HEK293 (cell line): ENCODE results near the gene ATP6V1G1.

Experiments used
- BCL11A ChIP-seq: fragments of 450-650 bp; formaldehyde crosslinking; IDR thresholded peaks from 2 replicates; pipeline ENCODE4 v1.5.1; 2016; ENCODE audit warnings: low read depth, missing biosample characterization, missing genetic modification characterization
- CTCF ChIP-seq: fragments of 450-650 bp; formaldehyde crosslinking; IDR thresholded peaks from 2 replicates; pipeline ENCODE4 v1.5.1; 2016; ENCODE audit warnings: missing biosample characterization, missing genetic modification characterization
- TCF7L2 ChIP-seq: IDR thresholded peaks from 2 replicates; pipeline ENCODE4 v1.6.1; 2011; ENCODE audit warnings: low read depth, mild to moderate bottlenecking, inconsistent platforms, low read length, moderate library complexity, borderline replicate concordance
- TRIM28 ChIP-seq: IDR thresholded peaks from 2 replicates; pipeline ENCODE4 v1.6.1; 2011; ENCODE audit warnings: low read length, control low read depth, borderline replicate concordance
- WT1 ChIP-seq: fragments of 450-650 bp; formaldehyde crosslinking; IDR thresholded peaks from 2 replicates; pipeline ENCODE4 v1.5.1; 2016; ENCODE audit warnings: missing biosample characterization, missing genetic modification characterization
- YY1 ChIP-seq: fragments of 450-650 bp; formaldehyde crosslinking; IDR thresholded peaks from 2 replicates; pipeline ENCODE4 v1.5.1; 2018; ENCODE audit warnings: missing biosample characterization, missing genetic modification characterization
- ZBTB10 ChIP-seq: fragments of 450-650 bp; formaldehyde crosslinking; IDR thresholded peaks from 2 replicates; pipeline ENCODE4 v1.5.1; 2016; ENCODE audit warnings: missing biosample characterization, missing genetic modification characterization
- ZBTB26 ChIP-seq: fragments of 450-650 bp; formaldehyde crosslinking; optimal IDR thresholded peaks from 2 replicates; pipeline ENCODE3; 2016; ENCODE audit warnings: missing biosample characterization, mild to moderate bottlenecking, missing genetic modification characterization
- ZNF274 ChIP-seq, 2 experiments: fragments of 200-500 bp in 1 of 2; fragments of 450-650 bp in 1 of 2; sonication (Bioruptor generic) in 1 of 2; formaldehyde crosslinking in 1 of 2; IDR thresholded peaks; 2 replicates each; pipeline versions ENCODE4 v1.5.1 to v1.6.1; 2014 to 2016; ENCODE audit warnings: borderline replicate concordance in 1 of 2, inconsistent platforms in 1 of 2, low read length in 1 of 2, missing biosample characterization in 1 of 2, missing genetic modification characterization in 1 of 2
- ZNF394 ChIP-seq: fragments of 450-650 bp; formaldehyde crosslinking; IDR thresholded peaks from 2 replicates; pipeline ENCODE4 v1.5.1; 2016; ENCODE audit warnings: missing biosample characterization, missing genetic modification characterization, mild to moderate bottlenecking, moderate library complexity, borderline replicate concordance
- ZNF449 ChIP-seq: fragments of 450-650 bp; formaldehyde crosslinking; IDR thresholded peaks from 2 replicates; pipeline ENCODE4 v1.5.1; 2017; ENCODE audit warnings: missing biosample characterization, mild to moderate bottlenecking, missing genetic modification characterization, moderate library complexity
- ZNF76 ChIP-seq: fragments of 450-650 bp; formaldehyde crosslinking; IDR thresholded peaks from 2 replicates; pipeline ENCODE4; 2016; ENCODE audit warnings: low read depth, missing biosample characterization, missing genetic modification characterization, borderline replicate concordance

- TF ChIP-seq WT1 (tag by site-specific recombination) (no peak), ZNF76 (tag by site-specific recombination) (no peak), CTCF (tag by site-specific recombination) (no peak), ZBTB26 (no peak), ZNF274 (IDR thresholded peaks at IDR 0.05; ENCODE audit: low read length) (no peak), ZNF274 (tag by site-specific recombination; IDR thresholded peaks at IDR 0.05; ENCODE audit: borderline replicate concordance) (no peak), TCF7L2 (no peak), ZBTB10 (tag by site-specific recombination) (no peak), YY1 (no peak), BCL11A (tag by site-specific recombination) (no peak), ZNF449 (no peak), TRIM28 (no peak), ZNF394 (tag by site-specific recombination) (no peak)
These were observed 34.4 kb upstream of the ATP6V1G1 start for GRCh38 chr9:114553202-114553601.
